Endothelial cell (in vitro differentiated cells): ENCODE results near the gene IQCH. TPM values are rescaled to one million over a fixed set of nuclear protein-coding genes. Genes with fewer than 3 reads are reported as not detected.

ENCODE experiments used
- DNase-seq: peaks from one replicate; pipeline ENCODE4 v3.0.0; 2021; ENCODE audit warnings: low spot score
- H3K27ac Mint-ChIP-seq: one replicate; pipeline ENCODE4 v1.8.0; 2021; ENCODE audit warnings: mixed read lengths, inconsistent platforms; ENCODE audit not compliant: unreplicated experiment
- H3K27me3 Mint-ChIP-seq: one replicate; pipeline ENCODE4 v1.8.0; 2021; ENCODE audit warnings: mild to moderate bottlenecking, moderate library complexity, mixed read lengths, inconsistent platforms; ENCODE audit not compliant: unreplicated experiment
- H3K36me3 Mint-ChIP-seq: one replicate; pipeline ENCODE4 v1.8.0; 2021; ENCODE audit warnings: mild to moderate bottlenecking, low read depth, mixed read lengths, inconsistent platforms; ENCODE audit not compliant: unreplicated experiment
- H3K4me1 Mint-ChIP-seq: one replicate; pipeline ENCODE4 v1.8.0; 2021; ENCODE audit warnings: mild to moderate bottlenecking, mixed read lengths, inconsistent platforms; ENCODE audit not compliant: unreplicated experiment
- H3K4me3 Mint-ChIP-seq: one replicate; pipeline ENCODE4 v1.8.0; 2021; ENCODE audit warnings: mild to moderate bottlenecking, mixed read lengths, inconsistent platforms; ENCODE audit not compliant: unreplicated experiment
- H3K9me3 Mint-ChIP-seq: one replicate; pipeline ENCODE4 v1.8.0; 2021; ENCODE audit warnings: mixed read lengths, inconsistent platforms; ENCODE audit not compliant: unreplicated experiment
- CTCF ChIP-seq: fragments of 200-600 bp; sonication (generic); IDR thresholded peaks from one replicate; pipeline ENCODE4 v1.5.0; 2021; ENCODE audit warnings: antibody characterized with exemption; ENCODE audit not compliant: unreplicated experiment
- total RNA-seq: library from RNA; stranded (reverse); fragmentation: NEBNext Ultra II Directional; extraction: Animal tissue kit (Norgen Biotek cat#: 25700); gene quantifications from one replicate; pipeline ENCODE4 v1.2.1, GENCODE V29; 2021; ENCODE audit not compliant: unreplicated experiment

IQCH gene
- total RNA-seq, 1 donor from 2014 or later, result 2.4 TPM

- Mint-ChIP-seq H3K4me3 (no peak overlapping the region), H3K27me3 (no peaks in the 10 kb centered on the region)
These were observed 130.2 kb downstream of the IQCH start for GRCh38 chr15:67384761-67385160.

DNA sequence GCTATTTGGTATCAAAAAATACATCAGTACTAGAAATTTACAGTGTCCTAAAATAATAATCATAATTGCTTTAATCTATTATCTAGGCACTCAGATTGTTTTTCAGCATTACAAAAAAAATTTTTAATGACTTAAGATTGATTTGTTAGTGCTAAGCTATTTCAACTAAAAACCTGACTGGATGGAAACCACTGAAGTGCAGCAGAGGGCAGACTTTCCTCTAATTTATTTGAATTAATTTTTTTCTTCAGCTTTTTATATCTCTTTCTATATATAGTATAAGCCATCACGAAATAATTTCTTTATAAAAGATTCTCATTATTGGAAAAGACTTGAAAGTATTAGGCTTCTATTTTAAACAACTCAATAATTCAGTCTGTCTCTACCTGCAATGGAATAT lies 131.4 kb downstream of the IQCH start:
- H3K4me3 Mint-ChIP-seq, result no peak overlapping the region
- peaks cover 2% of the 10 kb centered on the region for H3K27me3 Mint-ChIP-seq
- no peak for DNase-seq
- no peak for TF ChIP-seq CTCF
- no peaks in the 10 kb centered on the region for H3K36me3 Mint-ChIP-seq
- H3K27ac Mint-ChIP-seq, result no peak overlapping the region
- no peaks in the 10 kb centered on the region for H3K9me3 Mint-ChIP-seq
- no peaks in the 10 kb centered on the region for H3K4me1 Mint-ChIP-seq

More at GRCh38 chr15:67384761-67385160, 130.2 kb downstream of the IQCH start:
- no peaks in the 10 kb centered on the region for H3K36me3 Mint-ChIP-seq
- no peaks in the 10 kb centered on the region for H3K9me3 Mint-ChIP-seq
- no peak overlapping the region for H3K27ac Mint-ChIP-seq
- no peak for TF ChIP-seq CTCF
- no peak for DNase-seq
- no peaks in the 10 kb centered on the region for H3K4me1 Mint-ChIP-seq

GRCh38 chr15:67386947-67387346 lies 132.4 kb downstream of the IQCH start:
- Mint-ChIP-seq H3K4me1 (no peaks in the 10 kb centered on the region), H3K27ac (no peak overlapping the region), H3K9me3 (no peaks in the 10 kb centered on the region), H3K36me3 (no peaks in the 10 kb centered on the region), H3K27me3 (peaks cover 2% of the 10 kb centered on the region), H3K4me3 (no peak overlapping the region)
- no peak for DNase-seq
- no peak for TF ChIP-seq CTCF

- H3K4me1 Mint-ChIP-seq, result no peaks in the 10 kb centered on the region
- DNase-seq, result no peak
- H3K4me3 Mint-ChIP-seq, result no peak overlapping the region
- H3K27me3 Mint-ChIP-seq, result peaks cover 2% of the 10 kb centered on the region
- no peaks in the 10 kb centered on the region for H3K9me3 Mint-ChIP-seq
- H3K27ac Mint-ChIP-seq, result no peak overlapping the region
- no peak for TF ChIP-seq CTCF
- no peaks in the 10 kb centered on the region for H3K36me3 Mint-ChIP-seq
These were observed 135.4 kb downstream of the IQCH start for GRCh38 chr15:67389975-67390374.

GRCh38 chr15:67394873-67395639 lies 140.5 kb downstream of the IQCH start:
- Mint-ChIP-seq H3K4me1 (peaks cover 10% of the 10 kb centered on the region), H3K27me3 (peaks cover 3% of the 10 kb centered on the region), H3K36me3 (no peaks in the 10 kb centered on the region), H3K4me3 (no peak overlapping the region), H3K27ac (no peak overlapping the region), H3K9me3 (no peaks in the 10 kb centered on the region)
- TF ChIP-seq CTCF, result no peak
- DNase-seq, result no peak
